GM18519 (cell line): Measurements from ENCODE around the gene DZIP3.
"Not testable (repeated sequence)": the region's sequence is repeated elsewhere in the genome, so short reads cannot be mapped to it uniquely, and the experiment has no call there.

Experiments
- ATAC-seq: cut with Tn5 transposase; IDR thresholded peaks from one replicate; pipeline ENCODE4 v1.9.1; 2021; ENCODE audit warnings: mild to moderate bottlenecking, moderate library complexity; ENCODE audit not compliant: unreplicated experiment, low FRiP score

Gene DZIP3

GRCh38 chr3:108672701-108673100, 83.2 kb downstream of the DZIP3 start:
- ATAC-seq: no peak

- no peak for ATAC-seq
Measured at GRCh38 chr3:108673988-108674661, 84.6 kb downstream of the DZIP3 start.

- ATAC-seq: no peak
Measured at GRCh38 chr3:108677811-108678210, 88.3 kb downstream of the DZIP3 start.

GRCh38 chr3:108692286-108692685, 102.8 kb downstream of the DZIP3 start:
- not testable (repeated sequence) for ATAC-seq

- no peak for ATAC-seq
Measured at GRCh38 chr3:108698461-108698860, 108.9 kb downstream of the DZIP3 start.

- ATAC-seq: no peak
Measured at GRCh38 chr3:108705045-108705444, 115.5 kb downstream of the DZIP3 start.

- ATAC-seq: no peak
Measured at GRCh38 chr3:108713009-108713516, 123.5 kb downstream of the DZIP3 start.

- no peak for ATAC-seq
Measured at GRCh38 chr3:108713816-108714215, 124.3 kb downstream of the DZIP3 start.

GRCh38 chr3:108718454-108718853, 128.9 kb downstream of the DZIP3 start:
- ATAC-seq: no peak

- no peak for ATAC-seq
Measured at GRCh38 chr3:108719178-108719806, 129.8 kb downstream of the DZIP3 start.

- ATAC-seq: no peak
Measured at GRCh38 chr3:108722724-108723123, 133.2 kb downstream of the DZIP3 start.

- no peak for ATAC-seq
Measured at GRCh38 chr3:108724101-108724500, 134.6 kb downstream of the DZIP3 start.

- ATAC-seq: no peak
Measured at GRCh38 chr3:108728105-108728504, 138.6 kb downstream of the DZIP3 start.

- no peak for ATAC-seq
Measured at GRCh38 chr3:108728934-108729333, 139.4 kb downstream of the DZIP3 start.

GRCh38 chr3:108736821-108737220, 147.3 kb downstream of the DZIP3 start:
- ATAC-seq: no peak

GRCh38 chr3:108742929-108743328, 153.4 kb downstream of the DZIP3 start:
- ATAC-seq: no peak
